AG09309 (cell line): ENCODE data around the gene HIF1A.

ENCODE experiments used
- DNase-seq: peaks from one replicate; pipeline ENCODE4 v3.0.0-alpha.2; 2010; ENCODE audit warnings: low read depth
- H3K4me3 ChIP-seq: 2 replicates; pipeline ENCODE4 v1.5.1; 2011; ENCODE audit warnings: mild to moderate bottlenecking, low read depth, low read length, moderate library complexity; ENCODE audit not compliant: control insufficient read depth
- TF ChIP-seq, protein P1 (sequence below): IDR thresholded peaks from 2 replicates; pipeline ENCODE4 v1.5.1; 2011; ENCODE audit warnings: mild to moderate bottlenecking, low read depth, low read length, inconsistent platforms; ENCODE audit not compliant: insufficient read depth, control insufficient read depth; ENCODE audit errors: missing control alignments

Gene HIF1A

GRCh38 chr14:61713724-61714437 is 18.6 kb downstream of the HIF1A start:
- H3K4me3 ChIP-seq: no peak overlapping the region
- no peak for DNase-seq
- TF ChIP-seq, protein P1, sequence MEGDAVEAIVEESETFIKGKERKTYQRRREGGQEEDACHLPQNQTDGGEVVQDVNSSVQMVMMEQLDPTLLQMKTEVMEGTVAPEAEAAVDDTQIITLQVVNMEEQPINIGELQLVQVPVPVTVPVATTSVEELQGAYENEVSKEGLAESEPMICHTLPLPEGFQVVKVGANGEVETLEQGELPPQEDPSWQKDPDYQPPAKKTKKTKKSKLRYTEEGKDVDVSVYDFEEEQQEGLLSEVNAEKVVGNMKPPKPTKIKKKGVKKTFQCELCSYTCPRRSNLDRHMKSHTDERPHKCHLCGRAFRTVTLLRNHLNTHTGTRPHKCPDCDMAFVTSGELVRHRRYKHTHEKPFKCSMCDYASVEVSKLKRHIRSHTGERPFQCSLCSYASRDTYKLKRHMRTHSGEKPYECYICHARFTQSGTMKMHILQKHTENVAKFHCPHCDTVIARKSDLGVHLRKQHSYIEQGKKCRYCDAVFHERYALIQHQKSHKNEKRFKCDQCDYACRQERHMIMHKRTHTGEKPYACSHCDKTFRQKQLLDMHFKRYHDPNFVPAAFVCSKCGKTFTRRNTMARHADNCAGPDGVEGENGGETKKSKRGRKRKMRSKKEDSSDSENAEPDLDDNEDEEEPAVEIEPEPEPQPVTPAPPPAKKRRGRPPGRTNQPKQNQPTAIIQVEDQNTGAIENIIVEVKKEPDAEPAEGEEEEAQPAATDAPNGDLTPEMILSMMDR: no peak

GRCh38 chr14:61716956-61717355 is 21.6 kb downstream of the HIF1A start:
- no peak for DNase-seq
- no peak overlapping the region for H3K4me3 ChIP-seq
- TF ChIP-seq, protein P1: no peak

- no peak overlapping the region for H3K4me3 ChIP-seq
- no peak for DNase-seq
- TF ChIP-seq, protein P1: no peak
These were observed 22.7 kb downstream of the HIF1A start for GRCh38 chr14:61718039-61718438.

DNA sequence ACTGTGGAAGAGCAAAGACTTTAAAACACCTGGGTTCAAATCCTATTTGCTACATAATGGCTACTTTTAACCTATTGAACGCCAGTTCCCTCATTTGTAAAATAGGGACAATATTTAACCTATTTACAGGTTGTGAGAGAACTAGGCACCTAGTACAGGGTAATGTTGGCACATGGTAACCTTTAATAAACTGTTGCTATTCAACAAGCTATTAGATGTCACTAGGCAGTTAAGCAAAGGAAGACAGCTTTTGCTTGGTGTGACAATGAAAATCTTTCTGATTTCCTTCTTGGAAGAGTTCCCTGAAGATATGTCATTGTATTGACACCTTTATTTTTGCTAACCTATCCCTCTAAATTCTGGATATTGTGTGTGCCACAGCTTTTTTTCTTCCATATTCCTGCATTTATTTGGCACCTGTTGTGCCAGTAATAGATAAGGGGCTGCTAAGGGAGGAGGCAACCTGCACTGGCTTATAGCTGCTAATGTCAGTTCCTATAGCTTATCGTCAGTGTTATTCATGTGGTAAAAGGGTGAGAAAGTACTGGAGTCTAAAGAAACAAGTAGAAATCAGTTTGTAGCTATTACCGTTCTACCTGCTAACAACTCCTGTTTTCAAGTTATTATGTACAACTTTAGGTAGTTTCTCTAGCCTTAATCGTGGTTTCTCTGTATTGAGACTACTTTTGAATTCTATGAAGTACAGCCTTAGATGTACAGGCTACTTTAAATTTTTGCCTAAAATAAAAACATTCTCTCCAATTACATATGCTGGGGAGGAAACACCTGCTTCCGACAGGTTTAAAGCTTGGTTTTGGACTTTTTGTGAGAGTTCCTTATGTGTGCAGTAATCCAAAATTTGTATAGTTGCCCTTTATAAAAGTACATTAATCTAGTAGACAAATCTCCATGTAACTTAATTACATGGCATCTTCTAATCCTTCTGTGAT is 24.3 kb downstream of the HIF1A start:
- H3K4me3 ChIP-seq: no peak overlapping the region
- TF ChIP-seq, protein P1: no peak
- no peak for DNase-seq

DNA sequence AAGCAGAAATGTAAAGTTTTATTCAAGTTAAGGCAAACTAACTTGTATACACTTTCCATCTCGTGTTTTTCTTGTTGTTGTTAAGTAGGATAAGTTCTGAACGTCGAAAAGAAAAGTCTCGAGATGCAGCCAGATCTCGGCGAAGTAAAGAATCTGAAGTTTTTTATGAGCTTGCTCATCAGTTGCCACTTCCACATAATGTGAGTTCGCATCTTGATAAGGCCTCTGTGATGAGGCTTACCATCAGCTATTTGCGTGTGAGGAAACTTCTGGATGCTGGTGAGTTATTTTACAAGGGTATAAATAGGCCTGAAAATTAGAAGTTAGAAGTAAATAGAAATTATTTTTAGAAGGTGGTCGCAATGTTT is 25.0 kb downstream of the HIF1A start:
- DNase-seq: peak; percentile 45
- no peak overlapping the region for H3K4me3 ChIP-seq
- TF ChIP-seq, protein P1: no peak

DNA sequence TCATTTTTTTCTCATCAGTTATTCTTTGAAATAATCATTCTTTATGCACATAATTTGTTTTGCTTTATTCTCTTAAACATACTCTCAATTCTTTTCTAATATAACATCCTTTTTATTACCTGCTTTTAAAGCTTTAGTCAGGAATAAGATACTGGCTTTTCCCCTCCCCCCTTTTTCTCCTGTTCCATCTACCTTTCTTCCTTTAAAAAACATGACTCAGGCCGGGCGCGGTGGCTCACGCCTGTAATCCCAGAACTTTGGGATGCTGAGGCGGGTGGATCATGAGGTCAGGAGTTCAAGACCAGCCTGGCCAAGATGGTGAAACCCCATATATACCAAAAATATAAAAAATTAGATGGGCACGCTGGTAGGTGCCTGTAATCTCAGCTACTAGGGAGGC is 25.4 kb downstream of the HIF1A start:
- no peak for DNase-seq
- H3K4me3 ChIP-seq: no peak overlapping the region
- TF ChIP-seq, protein P1: no peak
